Measurements from ENCODE around the gene FRAS1. TPM values are rescaled to one million over a fixed set of nuclear protein-coding genes. Genes with fewer than 3 reads are reported as not detected.

Gene FRAS1
- total and polyA plus RNA-seq, 2 of the 8 experiments (the other 6 are each of a cell fraction or from before 2014, with no cell fraction given): 38.5 to 109 TPM

- Histone ChIP-seq H3K27me3 (replicated peaks in 1 of 4; ENCODE audit: control insufficient read depth in 3 of 4, extremely low read depth in 1 of 4, insufficient read depth in 3 of 4, low read length in 3 of 4) (no peaks in the 10 kb centered on the region), H4K5ac (ENCODE audit: insufficient read length, low read depth, low read length) (no peak overlapping the region), H3K36me3 (ENCODE audit: control insufficient read depth in 2 of 4, insufficient read depth in 4 of 4, low read length in 3 of 4) (no peaks in the 10 kb centered on the region), H4K20me1 (replicated peaks in 1 of 2; ENCODE audit: control insufficient read depth in 1 of 2, insufficient read depth in 2 of 2, low read length in 2 of 2) (peaks cover 3 to 5% of the 10 kb centered on the region in 2 experiments), H3K56ac (replicated peaks; ENCODE audit: insufficient read length, low read depth, low read length) (no peak overlapping the region), H2AK5ac (ENCODE audit: low read depth, low read length) (no peak overlapping the region), H3K14ac (ENCODE audit: insufficient read length) (no peak overlapping the region), H3K27ac (ENCODE audit: low read depth, low read length) (no peak overlapping the region), H2BK5ac (ENCODE audit: low read depth, low read length) (no peak overlapping the region), H3K4me3 (ENCODE audit: extremely low read depth in 1 of 4, insufficient read depth in 2 of 4, low read depth in 3 of 4, low read length in 4 of 4) (no peak overlapping the region), H3K9ac (replicated peaks in 1 of 4; ENCODE audit: extremely low read depth in 1 of 4, low read depth in 3 of 4, low read length in 3 of 4) (no peak overlapping the region), H3K4me2 (ENCODE audit: insufficient read depth in 1 of 2, low read depth in 2 of 2, low read length in 2 of 2) (no peak overlapping the region), H2BK120ac (replicated peaks; ENCODE audit: low read depth, low read length) (no peak overlapping the region), H2BK12ac (ENCODE audit: low read depth, low read length) (no peak overlapping the region), H2BK20ac (ENCODE audit: low read length) (no peak overlapping the region), H3K23me2 (ENCODE audit: low read depth, low read length) (no peaks in the 10 kb centered on the region), H2BK15ac (ENCODE audit: low read length) (no peak overlapping the region), H3K23ac (ENCODE audit: insufficient read length) (no peak overlapping the region), H3K79me1 (ENCODE audit: low read depth, low read length) (peaks cover 6% of the 10 kb centered on the region; the same call in 1 of the 2 replicates), H3K9me3 (ENCODE audit: insufficient read depth in 2 of 2, low read depth in 1 of 2, low read length in 1 of 2) (no peaks in the 10 kb centered on the region), H4K91ac (replicated peaks; ENCODE audit: insufficient read length, low read length) (no peak overlapping the region), H4K8ac (ENCODE audit: extremely low read depth, insufficient read depth, low read length) (no peak overlapping the region), H3K4me1 (replicated peaks in 1 of 4; ENCODE audit: control insufficient read depth in 3 of 4, insufficient read depth in 4 of 4, low read length in 3 of 4) (peaks cover 4 to 28% (median 16%) of the 10 kb centered on the region in 4 experiments; a peak in 6 of 7 replicates), H2AFZ (ENCODE audit: low read length) (no peak overlapping the region), H3K4ac (replicated peaks; ENCODE audit: insufficient read length, low read depth, low read length) (no peak overlapping the region), H3K79me2 (ENCODE audit: control insufficient read depth in 1 of 2, insufficient read depth in 2 of 2, low read length in 2 of 2) (peaks cover 0 to 88% of the 10 kb centered on the region in 2 experiments; a peak in 3 of 4 replicates), H3K18ac (ENCODE audit: extremely low read depth, low read length) (no peak overlapping the region)
- no peak for TF ChIP-seq SIX5 (IDR thresholded peaks at IDR 0.05; ENCODE audit: low read depth, low read length)
- TF ChIP-seq HDAC2 (IDR thresholded peaks at IDR 0.05; ENCODE audit: borderline replicate concordance in 1 of 2, low read depth in 2 of 2, low read length in 2 of 2): no peak
- TF ChIP-seq NRF1 (IDR thresholded peaks at IDR 0.05; ENCODE audit: low read depth, low read length): no peak
- no peak for TF ChIP-seq RAD21 (IDR thresholded peaks at IDR 0.05 in 1 of 2, conservative IDR thresholded peaks at IDR 0.05 in 1 of 2; ENCODE audit: low read depth in 2 of 2, low read length in 2 of 2)
- no peak for TF ChIP-seq BACH1 (IDR thresholded peaks at IDR 0.05; ENCODE audit: low read length)
- no peak for TF ChIP-seq NANOG (IDR thresholded peaks at IDR 0.05; ENCODE audit: insufficient read depth, low read depth, low read length, poor library complexity, severe bottlenecking)
- no peak for TF ChIP-seq YY1 (IDR thresholded peaks at IDR 0.05; ENCODE audit: low read depth, low read length)
- no peak for TF ChIP-seq ASH2L (IDR thresholded peaks at IDR 0.05; ENCODE audit: low read length)
- no peak for TF ChIP-seq CEBPB (IDR thresholded peaks at IDR 0.05; ENCODE audit: low read depth, low read length)
- TF ChIP-seq EGR1 (IDR thresholded peaks at IDR 0.05; ENCODE audit: borderline replicate concordance, low read depth, low read length): no peak
- no peak for TF ChIP-seq TEAD4 (IDR thresholded peaks at IDR 0.05; ENCODE audit: low read depth, low read length)
- no peak for TF ChIP-seq TBP (IDR thresholded peaks at IDR 0.05; ENCODE audit: low read depth, low read length)
- DNase-seq (ENCODE audit: low read depth in 1 of 2, low spot score in 2 of 2) (no peak), FAIRE-seq (no peak)
- CTCF ChIA-PET (ENCODE audit: partially characterized antibody): no interaction called here
- POLR2A ChIA-PET (ENCODE audit: partially characterized antibody): no interaction called here
Observed at GRCh38 chr4:78226279-78226678, 169.2 kb downstream of the FRAS1 start.

All from H1 (cell line).